Right lobe of liver (tissue), 6 donors: ENCODE results near the gene HOXA2. TPM values are rescaled to one million over a fixed set of nuclear protein-coding genes. Genes with fewer than 3 reads are reported as not detected.

Experiments used
- ATAC-seq, 4 donors: fragments of 200-7000 bp; cut with Tn5 transposase; one replicate each; pipeline ENCODE4 v1.9.1; 2020; ENCODE audit warnings: mild to moderate bottlenecking in 4 of 4, moderate library complexity in 4 of 4
- DNase-seq, 3 donors: peaks; one replicate each; pipeline ENCODE4 v3.0.0-alpha.2; 2020
- H3K27ac ChIP-seq, 3 donors: fragments of 200-600 bp; one replicate each; pipeline ENCODE4 v1.8.0; 2022
- H3K27me3 ChIP-seq, 2 donors: fragments of 200-600 bp; one replicate each; pipeline ENCODE4 v1.8.0; 2022
- H3K36me3 ChIP-seq, 4 donors: fragments of 200-600 bp; sonication (generic) in 1 of 4; one replicate each; pipeline versions ENCODE4 v1.5.1 to v1.8.0; 2017 to 2022; ENCODE audit warnings: control low read depth in 1 of 4
- H3K4me1 ChIP-seq, 4 donors: fragments of 200-600 bp; sonication (generic) in 1 of 4; one replicate each; pipeline versions ENCODE4 v1.5.1 to v1.8.0; 2017 to 2022; ENCODE audit warnings: control low read depth in 1 of 4
- H3K4me3 ChIP-seq, 3 donors: fragments of 200-600 bp; one replicate each; pipeline ENCODE4 v1.8.0; 2022
- H3K9me3 ChIP-seq, 4 donors: fragments of 200-600 bp; sonication (generic) in 1 of 4; one replicate each; pipeline versions ENCODE4 v1.5.1 to v1.8.0; 2017 to 2022; ENCODE audit warnings: control low read depth in 1 of 4
- POLR2A ChIP-seq: fragments of 450-650 bp; IDR thresholded peaks from one replicate; pipeline ENCODE4 v1.6.1; 2017; ENCODE audit warnings: antibody characterized with exemption, mild to moderate bottlenecking
- WGBS: methylation state at CpG from one replicate; pipeline ENCODE4 v1.1.6; 2018; ENCODE audit warnings: low coverage, low lambda C conversion rate; ENCODE audit not compliant: insufficient coverage; ENCODE audit errors: missing lambda C conversion rate; 5-methylcytosine and 5-hydroxymethylcytosine counted together
- intact Hi-C, 2 donors: fragments of 100-400 bp; cut with DNase I; formaldehyde crosslinking; loops; one replicate each; pipeline versions ENCODE4 v1.11.2 to v1.14.1; 2022
- small RNA-seq, 2 experiments: library from RNA; depleted of rRNA; stranded (forward); fragments of <200 nt; gene quantifications; one replicate each; pipeline ENCODE3, GENCODE V24; 2016
- total RNA-seq, 6 experiments: library from RNA; depleted of rRNA in 2 of 6; stranded (reverse); fragments of >200 nt in 2 of 6; fragmentation: NEBNext Ultra II Directional in 3 of 6; extraction: Animal tissue kit (Norgen Biotek cat#: 25700) in 3 of 6; gene quantifications; one replicate each; pipeline versions ENCODE4 v1.1.0 to v1.2.4, GENCODE V29; 2016 to 2023
- TF ChIP-seq, protein P1 (sequence below), 4 donors: fragments of 200-600 bp in 3 of 4; fragments of 450-650 bp in 1 of 4; IDR thresholded peaks; one replicate each; pipeline versions ENCODE4 v1.5.1 to v1.8.0; 2016 to 2022; ENCODE audit warnings: antibody characterized with exemption in 4 of 4, mild to moderate bottlenecking in 2 of 4
- donor health status: DM: no; HTN: yes; CAD: no.
- donor health status: DM: no; HTN: no; CAD: no.
- donor health status: DM: no; HTN: no; CAD: no.
- donor health status: DM: no; HTN: yes; CAD: no.
- donor health status: DM: no; HTN: yes; CAD: no.

HOXA2 gene
- total RNA-seq, 6 experiments from 2014 or later = 0.16 to 0.19 (median 0.17) TPM; not detected in 3

- Histone ChIP-seq H3K27ac (no peak overlapping the region), H3K4me1 (no peaks in the 10 kb centered on the region), H3K4me3 (no peak overlapping the region), H3K36me3 (no peaks in the 10 kb centered on the region), H3K9me3 (no peaks in the 10 kb centered on the region), H3K27me3 (no peaks in the 10 kb centered on the region)
- 74% methylated on average over 4 of the region's 4 CpGs for WGBS
- no peak for ATAC-seq
- intact Hi-C loops = no loop called here
- DNase-seq = no peak
- TF ChIP-seq, protein P1, sequence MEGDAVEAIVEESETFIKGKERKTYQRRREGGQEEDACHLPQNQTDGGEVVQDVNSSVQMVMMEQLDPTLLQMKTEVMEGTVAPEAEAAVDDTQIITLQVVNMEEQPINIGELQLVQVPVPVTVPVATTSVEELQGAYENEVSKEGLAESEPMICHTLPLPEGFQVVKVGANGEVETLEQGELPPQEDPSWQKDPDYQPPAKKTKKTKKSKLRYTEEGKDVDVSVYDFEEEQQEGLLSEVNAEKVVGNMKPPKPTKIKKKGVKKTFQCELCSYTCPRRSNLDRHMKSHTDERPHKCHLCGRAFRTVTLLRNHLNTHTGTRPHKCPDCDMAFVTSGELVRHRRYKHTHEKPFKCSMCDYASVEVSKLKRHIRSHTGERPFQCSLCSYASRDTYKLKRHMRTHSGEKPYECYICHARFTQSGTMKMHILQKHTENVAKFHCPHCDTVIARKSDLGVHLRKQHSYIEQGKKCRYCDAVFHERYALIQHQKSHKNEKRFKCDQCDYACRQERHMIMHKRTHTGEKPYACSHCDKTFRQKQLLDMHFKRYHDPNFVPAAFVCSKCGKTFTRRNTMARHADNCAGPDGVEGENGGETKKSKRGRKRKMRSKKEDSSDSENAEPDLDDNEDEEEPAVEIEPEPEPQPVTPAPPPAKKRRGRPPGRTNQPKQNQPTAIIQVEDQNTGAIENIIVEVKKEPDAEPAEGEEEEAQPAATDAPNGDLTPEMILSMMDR (IDR thresholded peaks at IDR 0.05) = no peak
- no peak for TF ChIP-seq POLR2A
These were observed 39.5 kb downstream of the HOXA2 start for GRCh38 chr7:27062946-27063345.

GRCh38 chr7:27053153-27053552 is 49.3 kb downstream of the HOXA2 start:
- ATAC-seq (peak in 1 of 4 donors; percentile 33), DNase-seq (no peak)
- H3K27me3 ChIP-seq = no peaks in the 10 kb centered on the region
- no peaks in the 10 kb centered on the region for H3K9me3 ChIP-seq
- H3K36me3 ChIP-seq = no peaks in the 10 kb centered on the region
- 50% methylated on average over 2 of the region's 3 CpGs for WGBS
- no peaks in the 10 kb centered on the region for H3K4me1 ChIP-seq
- intact Hi-C loops = no loop called here
- H3K27ac ChIP-seq = no peak overlapping the region
- H3K4me3 ChIP-seq = no peak overlapping the region
- TF ChIP-seq, protein P1 (IDR thresholded peaks at IDR 0.05) = no peak
- no peak for TF ChIP-seq POLR2A

- Histone ChIP-seq H3K4me3 (no peak overlapping the region), H3K9me3 (no peaks in the 10 kb centered on the region), H3K27me3 (no peaks in the 10 kb centered on the region), H3K36me3 (no peaks in the 10 kb centered on the region), H3K4me1 (no peaks in the 10 kb centered on the region), H3K27ac (no peak overlapping the region)
- intact Hi-C loops = no loop called here
- 60% methylated on average over 2 of the region's 4 CpGs for WGBS
- no peak for DNase-seq
- TF ChIP-seq, protein P1 (IDR thresholded peaks at IDR 0.05) = no peak
- no peak for TF ChIP-seq POLR2A
- no peak for ATAC-seq
These were observed 51.0 kb downstream of the HOXA2 start for GRCh38 chr7:27051451-27051850.

Small RNA genes lying within 50 kb of the gene (small RNA-seq; reads per million reads assigned to genes)
- gene AC004080.5 (0 reads per million in 2 experiments), gene RF01977 (0 reads per million in 2 experiments)

Other genes starting within 250 kb of the HOXA2 start
- gene SKAP2, start 238.1 kb downstream of the HOXA2 start, total RNA-seq = 10 to 100 TPM in 2 of 6 experiments, 1 to 10 TPM in 4; 4.7 to 19.6 (median 9.0) TPM
- under 1 TPM in 5 of 6 experiments, not detected in 1; 0.09 to 0.31 (median 0.17) TPM for gene HOXA1, start 6.7 kb downstream of the HOXA2 start, total RNA-seq
- 1 to 10 TPM in 1 of 6 experiments, under 1 TPM in 4, not detected in 1; 0.55 to 1.6 (median 0.75) TPM for gene HOXA4, start 28.1 kb upstream of the HOXA2 start, total RNA-seq
- 1 to 10 TPM in 2 of 6 experiments, under 1 TPM in 4; 0.18 to 1.5 (median 0.65) TPM for gene HOXA5, start 41.0 kb upstream of the HOXA2 start, total RNA-seq
- not detected for gene HOXA6, start 45.1 kb upstream of the HOXA2 start, total RNA-seq
- under 1 TPM in 4 of 6 experiments, not detected in 2; 0.17 to 0.26 (median 0.25) TPM for gene HOXA3, start 49.9 kb upstream of the HOXA2 start, total RNA-seq
- gene HOXA7, start 54.0 kb upstream of the HOXA2 start, total RNA-seq = not detected
- gene HOXA9, start 62.9 kb upstream of the HOXA2 start, total RNA-seq = under 1 TPM in 1 of 6 experiments, not detected in 5; 0.09 TPM
- not detected for gene HOXA10, start 71.6 kb upstream of the HOXA2 start, total RNA-seq
- gene HOXA11, start 82.5 kb upstream of the HOXA2 start, total RNA-seq = not detected
- gene HOXA13, start 97.4 kb upstream of the HOXA2 start, total RNA-seq = not detected
- gene EVX1, start 140.1 kb upstream of the HOXA2 start, total RNA-seq = not detected